Sigmoid colon (tissue), 7 donors: Measurements from ENCODE around the gene ITGA2. TPM values are rescaled to one million over a fixed set of nuclear protein-coding genes. Genes with fewer than 3 reads are reported as not detected.

ENCODE experiments used
- DNase-seq: peaks from one replicate; pipeline ENCODE4 v3.0.0-alpha.2; 2019
- H3K27ac ChIP-seq, 4 donors: fragments of 200-600 bp; sonication (generic); one replicate each; pipeline ENCODE4 v1.5.1; 2016 to 2019; ENCODE audit warnings: mild to moderate bottlenecking in 1 of 4
- H3K27me3 ChIP-seq, 3 donors: fragments of 200-600 bp; sonication (generic); one replicate each; pipeline ENCODE4 v1.5.1; 2019; ENCODE audit warnings: mild to moderate bottlenecking in 1 of 3
- H3K36me3 ChIP-seq, 4 donors: fragments of 200-600 bp; sonication (generic); one replicate each; pipeline ENCODE4 v1.5.1; 2016 to 2019
- H3K4me1 ChIP-seq, 4 donors: fragments of 200-600 bp; sonication (generic); one replicate each; pipeline ENCODE4 v1.5.1; 2017 to 2019
- H3K4me3 ChIP-seq, 4 donors: fragments of 200-600 bp; sonication (generic); one replicate each; pipeline ENCODE4 v1.5.1; 2017 to 2019; ENCODE audit warnings: mild to moderate bottlenecking in 2 of 4, moderate library complexity in 1 of 4
- H3K9me3 ChIP-seq, 4 donors: fragments of 200-600 bp in 3 of 4; sonication (generic) in 3 of 4; one replicate each; pipeline versions ENCODE4 v1.5.1 to v1.6.1; 2013 to 2019
- CTCF ChIP-seq, 4 experiments: fragments of 450-650 bp in 3 of 4; fragments of 200-600 bp in 1 of 4; IDR thresholded peaks; one replicate each; pipeline ENCODE4 v1.5.1; 2016 to 2019; ENCODE audit warnings: antibody characterized with exemption in 4 of 4, mild to moderate bottlenecking in 3 of 4, moderate library complexity in 2 of 4
- EP300 ChIP-seq, 4 donors: sonication (generic); formaldehyde crosslinking; IDR thresholded peaks; one replicate each; pipeline ENCODE4 v1.6.1; 2017; ENCODE audit warnings: antibody characterized with exemption in 4 of 4
- POLR2A ChIP-seq, 2 donors: fragments of 450-650 bp; IDR thresholded peaks; one replicate each; pipeline ENCODE4 v1.6.1; 2016; ENCODE audit warnings: antibody characterized with exemption in 2 of 2, mild to moderate bottlenecking in 2 of 2, moderate library complexity in 2 of 2
- POLR2AphosphoS5 ChIP-seq, 4 donors: sonication (generic); formaldehyde crosslinking; IDR thresholded peaks; one replicate each; pipeline ENCODE4 v1.6.1; 2017; ENCODE audit warnings: antibody characterized with exemption in 4 of 4
- WGBS, 2 donors: extraction: QIAGEN DNeasy Blood & Tissue Kit; methylation state at CpG; one replicate each; pipeline ENCODE4 v1.1.7; 2013; 5-methylcytosine and 5-hydroxymethylcytosine counted together
- intact Hi-C: fragments of 100-400 bp; cut with DNase I; formaldehyde crosslinking; loops from one replicate; pipeline ENCODE4 v1.15.1; 2023
- polyA plus RNA-seq, 3 donors: library from polyadenylated mRNA; stranded (reverse); fragments of 200-250 nt; gene quantifications; one replicate each; pipeline ENCODE4 v1.2.3, GENCODE V29; 2013
- total RNA-seq, 4 donors: library from RNA; depleted of rRNA; stranded (reverse); fragments of >200 nt; gene quantifications; one replicate each; pipeline ENCODE4 v1.1.0, GENCODE V29; 2016
- donor health status: healthy with polysubstance abuse.
- donor health status: Bipolar disorder and iron deficiency.
- donor health status: healthy.

ITGA2 gene
- total and polyA plus RNA-seq, 7 donors: 0.60 to 4.9 (median 1.4) TPM

- H3K4me1 ChIP-seq: peaks cover 0 to 21% (median 13%) of the 10 kb centered on the region in 4 donors
- H3K27me3 ChIP-seq: peaks cover 0 to 7% (median 0%) of the 10 kb centered on the region in 3 donors
- H3K36me3 ChIP-seq: no peaks in the 10 kb centered on the region
- TF ChIP-seq EP300 (IDR thresholded peaks at IDR 0.05) (no peak), POLR2AphosphoS5 (IDR thresholded peaks at IDR 0.05) (no peak), CTCF (IDR thresholded peaks at IDR 0.05) (no peak), POLR2A (IDR thresholded peaks at IDR 0.05) (no peak)
- 70 to 94% methylated on average over 2 of the region's 2 CpGs for WGBS, 2 donors
- H3K9me3 ChIP-seq: no peaks in the 10 kb centered on the region
- no peak for DNase-seq
- intact Hi-C loops: no loop called here
- H3K27ac ChIP-seq: no peak overlapping the region
- no peak overlapping the region for H3K4me3 ChIP-seq
Measured at GRCh38 chr5:52993367-52993766, 4.2 kb downstream of the ITGA2 start.

GRCh38 chr5:52994266-52994665, 5.1 kb downstream of the ITGA2 start:
- no peaks in the 10 kb centered on the region for H3K9me3 ChIP-seq
- H3K27me3 ChIP-seq: peaks cover 0 to 7% (median 0%) of the 10 kb centered on the region in 3 donors
- DNase-seq: no peak
- no peak overlapping the region for H3K4me3 ChIP-seq
- intact Hi-C loops: no loop called here
- no peak overlapping the region for H3K27ac ChIP-seq
- TF ChIP-seq EP300 (IDR thresholded peaks at IDR 0.05) (no peak), CTCF (IDR thresholded peaks at IDR 0.05) (no peak), POLR2AphosphoS5 (IDR thresholded peaks at IDR 0.05) (no peak), POLR2A (IDR thresholded peaks at IDR 0.05) (no peak)
- H3K36me3 ChIP-seq: no peaks in the 10 kb centered on the region
- peaks cover 0 to 14% (median 7%) of the 10 kb centered on the region in 4 donors for H3K4me1 ChIP-seq
- 93 to 99% methylated on average over 1 of the region's 1 CpG for WGBS, 2 donors

DNA sequence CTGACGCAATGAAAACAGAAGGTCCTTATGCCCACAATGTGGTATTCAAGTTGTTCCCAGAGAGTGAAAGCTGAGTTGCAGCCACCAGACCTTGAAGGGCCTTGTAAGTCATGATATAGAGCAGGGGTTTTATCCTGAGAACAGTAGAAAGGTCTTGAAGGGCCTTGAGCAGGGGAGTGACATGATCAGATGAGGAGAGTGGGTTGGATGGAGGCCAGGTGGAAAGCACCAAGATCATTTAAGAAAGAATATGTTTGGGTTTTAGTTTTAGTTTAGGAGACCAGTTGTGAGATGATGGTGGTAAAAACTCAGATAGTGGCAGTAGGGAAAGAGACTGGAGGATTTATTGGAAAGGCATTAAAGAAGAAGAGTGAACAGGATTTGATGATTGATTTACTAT, 5.9 kb downstream of the ITGA2 start:
- Histone ChIP-seq H3K4me3 (no peak overlapping the region), H3K4me1 (peaks cover 0 to 6% (median 2%) of the 10 kb centered on the region in 4 donors), H3K27me3 (peaks cover 0 to 7% (median 0%) of the 10 kb centered on the region in 3 donors), H3K9me3 (no peaks in the 10 kb centered on the region), H3K36me3 (no peaks in the 10 kb centered on the region), H3K27ac (no peak overlapping the region)
- WGBS, 2 donors: 95 to 98% methylated on average over 1 of the region's 1 CpG
- no peak for DNase-seq
- no peak for TF ChIP-seq EP300 (IDR thresholded peaks at IDR 0.05)
- TF ChIP-seq CTCF (IDR thresholded peaks at IDR 0.05): no peak
- no peak for TF ChIP-seq POLR2A (IDR thresholded peaks at IDR 0.05)
- TF ChIP-seq POLR2AphosphoS5 (IDR thresholded peaks at IDR 0.05): no peak
- intact Hi-C loops: no loop called here

GRCh38 chr5:52995914-52996313, 6.8 kb downstream of the ITGA2 start:
- H3K4me3 ChIP-seq: no peak overlapping the region
- 74 to 92% methylated on average over 1 of the region's 1 CpG for WGBS, 2 donors
- H3K4me1 ChIP-seq: no peaks in the 10 kb centered on the region
- no peak for TF ChIP-seq EP300 (IDR thresholded peaks at IDR 0.05)
- no peak for TF ChIP-seq POLR2AphosphoS5 (IDR thresholded peaks at IDR 0.05)
- no peak for TF ChIP-seq POLR2A (IDR thresholded peaks at IDR 0.05)
- no peak for TF ChIP-seq CTCF (IDR thresholded peaks at IDR 0.05)
- no peaks in the 10 kb centered on the region for H3K36me3 ChIP-seq
- no peak for DNase-seq
- peaks cover 0 to 7% (median 0%) of the 10 kb centered on the region in 3 donors for H3K27me3 ChIP-seq
- intact Hi-C loops: no loop called here
- H3K9me3 ChIP-seq: no peaks in the 10 kb centered on the region
- no peak overlapping the region for H3K27ac ChIP-seq

GRCh38 chr5:52996979-52997378, 7.8 kb downstream of the ITGA2 start:
- H3K4me3 ChIP-seq: no peak overlapping the region
- no peak overlapping the region for H3K27ac ChIP-seq
- no peak for DNase-seq
- H3K27me3 ChIP-seq: peaks cover 0 to 7% (median 0%) of the 10 kb centered on the region in 3 donors
- intact Hi-C loops: no loop called here
- WGBS, 2 donors: 13 to 62% methylated on average over 1 of the region's 1 CpG
- H3K36me3 ChIP-seq: no peaks in the 10 kb centered on the region
- no peaks in the 10 kb centered on the region for H3K9me3 ChIP-seq
- no peaks in the 10 kb centered on the region for H3K4me1 ChIP-seq
- no peak for TF ChIP-seq EP300 (IDR thresholded peaks at IDR 0.05)
- no peak for TF ChIP-seq CTCF (IDR thresholded peaks at IDR 0.05)
- no peak for TF ChIP-seq POLR2A (IDR thresholded peaks at IDR 0.05)
- TF ChIP-seq POLR2AphosphoS5 (IDR thresholded peaks at IDR 0.05): no peak
